Renal cortical epithelial cell (primary cell): ENCODE results near the gene IZUMO4. TPM values are rescaled to one million over a fixed set of nuclear protein-coding genes. Genes with fewer than 3 reads are reported as not detected.

Experiments used
- DNase-seq: peaks from one replicate; pipeline ENCODE4 v3.0.0-alpha.2; 2011; ENCODE audit warnings: low read depth
- total RNA-seq: library from RNA; depleted of rRNA; stranded (reverse); fragments of >200 nt; gene quantifications from 2 replicates; pipeline ENCODE4 v1.2.3, GENCODE V29; 2014

IZUMO4 gene
- total RNA-seq, 1 donor from 2014 or later = 0.89 TPM

DNA sequence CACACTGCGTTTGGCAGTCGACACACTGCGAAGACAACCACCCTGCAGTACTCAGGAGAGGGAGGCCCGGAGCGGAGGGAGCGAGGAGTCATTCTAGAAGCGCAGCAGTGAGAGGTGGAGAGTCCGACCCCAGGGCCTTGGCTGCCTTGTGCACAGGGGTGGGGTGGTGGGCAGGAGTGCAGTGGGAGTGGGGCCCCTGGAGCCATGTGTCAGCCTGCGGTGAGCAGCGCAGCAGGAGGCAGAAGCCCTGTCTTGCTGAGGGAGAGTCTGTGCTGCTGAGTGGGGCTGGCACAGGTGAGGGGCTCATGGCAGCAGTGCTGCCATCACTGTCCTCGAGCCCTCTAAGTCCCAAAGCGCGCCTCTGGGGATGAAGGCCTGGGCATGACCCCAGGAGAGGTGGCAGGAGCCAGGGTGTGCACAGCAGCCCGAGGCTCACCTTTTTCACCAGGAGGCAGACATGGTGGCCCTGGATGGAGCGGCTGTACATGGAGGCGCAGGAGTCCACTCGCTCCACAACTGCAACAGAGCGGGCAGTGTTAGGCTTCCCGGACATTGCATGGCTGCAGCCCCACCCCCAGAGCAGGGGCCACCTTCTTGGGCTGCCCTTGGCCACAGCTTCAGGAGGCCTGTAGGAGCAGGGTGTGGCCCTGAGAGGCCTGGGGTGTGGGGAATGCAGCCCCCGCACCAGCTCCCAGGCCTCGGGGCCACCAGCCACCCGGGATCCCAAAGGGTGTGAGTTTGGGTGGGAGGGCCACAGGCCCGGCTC lies 11.7 kb downstream of the IZUMO4 start:
- no peak for DNase-seq

DNA sequence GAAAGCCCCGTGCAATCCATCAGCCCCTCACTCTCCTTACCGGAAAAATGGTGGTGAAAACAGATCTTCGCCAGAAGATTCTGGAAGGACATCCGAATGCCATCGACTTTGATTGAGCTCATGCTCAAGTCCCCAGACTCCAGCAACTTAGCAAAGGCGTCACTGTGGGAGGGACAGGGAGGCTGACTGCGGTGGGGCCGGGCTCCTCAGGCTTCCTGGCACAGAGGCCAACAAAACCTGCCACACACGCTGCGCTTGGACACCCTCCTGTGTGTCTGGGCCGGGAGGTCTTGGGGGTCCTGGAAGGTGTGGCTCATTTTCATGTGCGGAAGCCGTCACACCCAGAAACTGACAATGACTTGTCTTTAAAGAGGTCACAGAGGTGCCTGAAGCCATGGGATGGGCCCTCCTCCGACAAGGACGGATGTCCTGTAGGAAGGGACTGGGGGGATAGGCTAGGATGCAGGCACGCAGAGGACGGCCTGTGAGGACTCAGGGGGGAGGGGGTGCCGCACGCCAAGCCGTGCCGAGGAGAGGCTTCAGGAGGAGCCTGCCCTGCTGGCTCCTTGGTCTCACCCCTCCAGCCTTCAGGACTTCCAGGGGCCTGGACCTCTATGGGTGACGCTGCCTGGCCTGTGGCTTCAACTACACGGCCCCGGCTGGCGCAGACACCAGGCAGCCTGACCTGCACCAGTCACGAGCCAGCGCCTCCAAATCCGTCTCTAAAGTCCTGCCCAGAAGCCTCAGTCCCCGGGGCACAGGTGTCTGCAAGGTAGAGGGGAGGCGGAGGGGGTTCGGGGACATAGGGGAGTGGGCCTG lies 12.5 kb downstream of the IZUMO4 start:
- no peak for DNase-seq

DNA sequence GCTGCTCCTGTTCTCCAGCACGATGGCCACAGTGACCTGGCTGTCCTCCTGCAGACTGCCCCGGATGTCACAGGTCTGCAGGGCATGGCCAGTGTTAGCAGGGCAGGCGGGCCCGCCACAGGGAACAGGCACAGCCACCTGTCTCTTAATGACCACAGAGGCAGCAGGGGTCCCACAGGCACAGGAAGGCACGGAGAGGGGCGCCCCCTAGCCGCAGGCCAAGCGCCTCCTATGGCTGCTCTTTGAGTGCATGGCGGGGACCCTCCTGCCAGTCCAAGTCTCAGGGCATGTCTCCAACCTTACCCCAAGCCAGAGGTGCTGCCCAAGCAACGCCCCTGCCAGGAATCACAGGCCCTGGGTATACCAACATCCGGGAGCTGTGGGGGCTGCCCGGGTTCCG lies 14.1 kb downstream of the IZUMO4 start:
- DNase-seq = no peak

DNA sequence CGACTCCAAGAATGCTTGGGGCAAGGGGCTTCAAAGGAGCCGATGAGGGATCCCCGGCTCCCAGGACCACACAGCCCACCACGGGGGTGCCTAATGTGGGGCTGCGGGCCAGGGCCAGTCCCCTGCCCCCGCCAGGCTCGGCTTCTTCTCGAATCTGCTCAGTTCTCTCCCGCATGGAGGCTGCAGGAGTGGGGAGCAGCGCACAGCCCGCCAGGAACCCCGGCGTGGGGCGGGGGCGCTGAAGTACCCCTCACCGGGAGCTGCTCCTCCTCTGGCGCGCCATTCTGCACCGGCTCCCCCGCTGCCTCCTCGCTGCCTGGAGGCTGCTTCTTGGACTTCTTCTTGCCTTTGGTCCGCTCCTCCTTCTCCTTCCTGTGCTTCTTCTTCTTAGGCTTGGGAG lies 14.7 kb downstream of the IZUMO4 start:
- DNase-seq = no peak

DNA sequence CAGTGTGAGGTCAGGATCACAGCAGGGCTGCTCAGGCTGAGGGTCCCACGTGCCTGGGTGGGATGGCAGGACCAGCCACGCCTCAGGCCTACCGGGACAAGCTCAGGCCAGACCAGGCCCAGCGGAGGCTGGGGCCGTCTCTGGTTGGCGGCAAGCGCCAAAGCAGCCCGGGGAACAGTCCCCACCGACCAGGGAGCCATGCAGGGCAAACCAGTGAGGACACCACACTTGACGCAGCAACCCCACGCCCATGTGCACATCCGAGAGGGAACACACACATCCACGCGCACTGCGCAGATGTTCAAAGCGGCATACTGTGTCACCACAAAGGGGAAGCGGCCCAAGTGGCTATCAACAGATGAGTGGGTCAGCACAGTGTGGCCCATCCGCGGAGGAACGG lies 15.2 kb downstream of the IZUMO4 start:
- DNase-seq = no peak

GRCh38 chr19:2112516-2113320 lies 16.0 kb downstream of the IZUMO4 start:
- no peak for DNase-seq

GRCh38 chr19:2113439-2114211 lies 16.9 kb downstream of the IZUMO4 start:
- DNase-seq = no peak

- DNase-seq = no peak
Observed at GRCh38 chr19:2114218-2114617, 17.5 kb downstream of the IZUMO4 start.

DNA sequence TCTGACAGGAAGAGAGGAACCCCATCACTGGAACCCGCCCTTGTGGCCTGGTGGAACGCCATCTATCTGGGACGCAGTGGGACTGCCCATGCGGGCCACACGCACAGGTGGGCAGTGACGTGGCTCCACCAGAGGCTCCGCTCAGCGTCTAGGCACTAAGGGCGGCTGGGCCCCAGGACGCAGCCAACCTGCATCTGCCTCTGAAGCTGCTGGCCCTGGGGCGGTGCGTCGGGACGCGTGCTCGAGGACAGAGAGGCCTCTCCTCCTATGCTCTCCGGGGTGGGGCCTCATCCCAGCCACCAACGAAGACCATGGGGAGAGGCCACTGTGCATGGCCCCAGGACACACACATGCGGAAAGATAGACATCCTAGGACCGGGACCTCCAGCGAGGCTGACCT lies 18.1 kb downstream of the IZUMO4 start:
- no peak for DNase-seq

GRCh38 chr19:2115324-2115723 lies 18.6 kb downstream of the IZUMO4 start:
- no peak for DNase-seq

GRCh38 chr19:2115911-2116426 lies 19.3 kb downstream of the IZUMO4 start:
- no peak for DNase-seq

DNA sequence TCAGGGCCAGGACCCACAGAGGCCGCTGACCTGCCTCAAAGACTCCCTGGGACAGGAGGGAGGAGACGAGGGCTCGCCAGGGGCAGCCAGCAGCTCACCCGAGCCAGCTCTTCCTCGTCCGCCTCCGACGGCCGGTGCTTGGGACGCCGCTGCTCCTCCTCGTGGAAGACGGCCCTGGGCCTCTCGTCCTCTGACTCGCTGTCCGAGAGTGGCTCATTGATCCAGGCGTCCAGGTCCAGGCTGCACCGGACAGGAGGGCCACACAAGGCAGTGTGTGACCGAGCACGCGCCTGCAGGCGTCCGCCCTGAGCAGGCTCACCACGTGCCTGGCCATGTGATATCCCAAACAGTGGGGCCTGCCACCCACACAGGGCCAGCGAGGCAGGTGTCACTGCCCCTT lies 19.8 kb downstream of the IZUMO4 start:
- no peak for DNase-seq

DNA sequence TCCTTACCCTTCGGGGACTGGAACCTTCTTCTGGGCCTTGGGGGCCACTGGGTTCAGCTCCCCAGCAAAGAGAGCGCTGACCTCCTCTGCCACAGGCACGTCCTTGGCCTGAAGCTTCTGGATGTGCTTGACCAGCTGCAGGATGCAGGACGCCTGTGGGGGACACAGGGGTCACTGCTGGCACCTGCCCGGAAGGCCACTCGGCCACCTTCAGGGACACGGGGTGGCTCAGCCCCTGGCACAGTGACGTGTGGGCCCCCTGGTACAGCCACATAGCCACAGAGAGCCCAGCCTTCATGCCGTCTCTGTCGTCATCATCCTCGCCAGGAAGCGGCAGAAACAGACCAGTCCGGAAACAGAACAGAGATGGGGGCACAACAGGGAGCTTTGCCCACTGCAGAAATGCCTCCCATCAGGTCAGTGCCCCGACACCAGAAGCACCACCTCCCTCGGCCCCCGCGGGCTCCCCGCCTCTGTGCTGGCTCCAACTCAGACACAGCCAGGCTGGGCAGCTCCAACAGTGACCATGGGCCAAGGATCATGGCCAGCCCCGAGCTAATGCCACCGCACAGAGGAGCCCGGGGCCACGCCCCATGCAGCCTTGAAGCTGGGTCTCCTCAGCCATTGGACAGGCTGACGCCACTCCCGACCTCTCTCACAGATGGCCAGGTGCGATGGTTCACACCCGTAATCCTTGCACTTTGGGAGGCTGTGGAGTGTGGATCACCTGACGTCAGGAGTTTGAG lies 20.7 kb downstream of the IZUMO4 start:
- DNase-seq = no peak

DNA sequence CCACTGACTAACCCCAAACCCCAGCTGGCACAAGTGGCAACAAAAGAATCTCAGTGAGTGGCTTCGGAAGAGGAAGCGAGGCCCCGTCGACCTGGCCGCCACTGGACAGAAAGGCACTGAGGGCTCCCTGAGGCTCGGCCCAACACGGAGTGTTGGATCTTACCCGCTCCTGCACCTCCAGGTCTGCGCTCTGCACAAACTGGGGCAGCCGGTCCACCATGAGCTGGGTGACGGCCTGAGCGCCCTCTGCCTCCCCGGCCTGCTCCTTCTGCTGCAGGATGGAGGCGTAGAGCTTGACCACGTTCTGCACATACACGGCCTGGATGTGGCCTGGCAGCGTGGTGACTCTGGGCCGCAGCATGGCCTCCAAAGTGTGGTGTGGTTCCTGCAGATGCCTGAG lies 21.7 kb downstream of the IZUMO4 start:
- DNase-seq = no peak

DNA sequence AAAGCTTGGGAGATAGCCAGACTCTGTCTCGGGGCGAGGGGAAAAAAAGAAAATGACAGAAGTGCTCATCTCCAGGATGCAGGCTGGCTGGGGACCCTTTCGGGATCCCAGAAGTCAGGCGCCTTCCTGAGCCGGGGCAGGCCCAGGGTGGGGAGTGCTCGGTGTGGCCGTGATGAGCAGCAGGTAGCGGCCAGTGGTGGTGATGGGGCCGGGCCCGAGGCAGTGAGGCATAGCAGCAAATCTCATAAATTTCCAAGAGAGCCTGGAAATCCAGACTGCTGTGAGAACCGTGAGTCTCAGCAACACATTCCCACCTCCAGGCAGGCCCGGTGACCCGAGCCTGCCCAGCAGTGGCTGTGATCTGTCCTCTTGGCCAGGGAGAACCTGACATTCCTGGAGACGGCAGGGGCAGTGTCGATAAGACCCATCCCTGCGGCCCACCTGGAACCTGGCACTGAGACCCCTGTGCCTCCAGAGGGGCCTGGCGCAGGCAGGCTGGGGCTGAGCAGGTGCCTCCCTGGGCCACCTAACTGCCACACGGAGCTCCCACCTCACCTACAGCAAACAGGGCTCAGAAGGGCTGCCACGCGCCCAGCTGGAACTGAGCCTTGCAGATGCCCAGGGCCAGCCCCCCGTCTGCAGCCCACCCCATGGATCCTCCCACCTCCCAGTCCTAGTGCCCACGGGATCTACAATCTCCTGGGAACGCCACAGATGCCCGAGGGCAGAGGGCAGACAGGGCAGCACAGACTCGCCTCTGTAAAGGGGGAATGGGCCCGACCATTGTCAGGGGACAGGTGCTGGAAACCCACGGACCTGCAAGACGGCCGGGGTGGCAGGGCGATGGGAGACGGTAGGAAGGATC lies 23.4 kb downstream of the IZUMO4 start:
- no peak for DNase-seq

- no peak for DNase-seq
Observed at GRCh38 chr19:2120821-2121220, 24.1 kb downstream of the IZUMO4 start.

DNA sequence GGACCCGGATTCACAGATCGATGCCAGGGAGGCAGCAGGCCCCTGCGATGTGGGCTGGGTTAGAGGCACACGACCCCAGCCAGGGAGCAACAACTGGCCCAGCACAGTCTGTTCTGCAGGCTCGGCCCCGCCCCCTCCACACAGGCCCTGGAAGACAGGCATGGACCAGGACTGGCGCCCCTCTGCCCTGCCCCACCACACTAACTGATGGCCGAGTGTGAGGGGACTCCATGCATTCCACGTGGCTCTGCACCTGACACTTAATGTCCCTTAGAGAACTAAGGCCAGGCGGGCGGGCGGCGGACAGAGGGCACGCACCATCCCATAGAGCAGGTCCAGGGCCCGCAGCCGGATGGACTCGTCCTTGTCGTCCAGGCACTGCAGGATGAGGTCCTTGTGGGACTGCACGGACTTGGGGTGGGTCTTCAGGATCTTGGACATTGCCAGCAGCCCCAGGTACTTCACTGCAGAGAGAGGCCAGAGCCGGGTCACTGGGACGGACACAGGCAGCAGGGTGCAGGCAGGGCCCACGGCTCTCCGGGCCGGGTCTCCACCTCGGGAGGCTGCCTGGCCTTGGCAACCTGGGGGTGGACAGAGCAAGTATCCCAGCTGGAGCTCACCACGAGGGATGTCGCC lies 24.8 kb downstream of the IZUMO4 start:
- no peak for DNase-seq

DNA sequence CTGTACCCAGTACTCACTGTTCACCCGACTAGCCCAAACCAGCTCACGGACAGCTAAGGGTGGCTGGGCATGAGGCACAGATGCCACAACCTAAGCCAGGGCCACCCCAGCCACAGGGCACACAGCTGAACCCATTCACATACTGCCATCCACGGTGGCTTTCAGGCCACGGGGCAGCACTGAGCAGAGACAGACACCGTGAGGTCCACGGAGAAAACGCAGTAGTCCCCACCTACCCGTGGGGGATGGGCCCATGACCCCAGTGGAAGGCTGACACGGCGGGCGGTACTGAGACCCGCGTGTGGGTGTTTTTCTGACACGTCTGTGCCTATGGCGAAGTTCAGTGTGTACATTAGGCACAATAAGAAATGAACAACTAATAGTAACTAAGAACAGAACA lies 25.5 kb downstream of the IZUMO4 start:
- DNase-seq = no peak

DNA sequence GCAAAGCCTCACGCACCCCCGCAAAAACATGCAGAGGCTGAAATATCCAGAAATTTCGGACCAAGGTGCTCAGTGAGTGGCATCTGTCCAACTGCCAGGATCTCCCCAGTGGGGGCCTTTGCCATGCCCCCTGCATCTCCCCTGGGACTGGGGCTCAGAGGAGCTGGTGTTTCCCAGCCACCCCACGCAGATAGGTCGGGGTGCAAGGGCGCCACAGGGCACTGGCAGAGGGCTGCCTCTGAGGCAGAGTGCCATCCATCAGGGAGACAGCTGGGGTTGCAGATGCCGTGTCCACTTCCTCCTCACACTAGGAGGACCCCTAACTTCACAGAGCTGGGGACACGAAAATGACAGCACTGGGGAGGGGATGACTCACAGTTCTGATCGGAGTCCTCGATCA lies 26.3 kb downstream of the IZUMO4 start:
- DNase-seq = no peak
